Adrenal gland (tissue), 12 donors: ENCODE data around the gene STRA6. TPM values are rescaled to one million over a fixed set of nuclear protein-coding genes. Genes with fewer than 3 reads are reported as not detected.

ENCODE experiments used
- DNase-seq, 7 donors: peaks; one replicate each; pipeline ENCODE4 v3.0.0-alpha.2; 2019 to 2020
- H3K27ac ChIP-seq, 5 donors: fragments of 200-600 bp; sonication (generic) in 4 of 5; 1 replicate in 3 of 5; 2 replicates in 2 of 5; pipeline versions ENCODE4 v1.5.1 to v1.8.0; 2016 to 2020; ENCODE audit warnings: mild to moderate bottlenecking in 1 of 5
- H3K27me3 ChIP-seq: fragments of 200-600 bp; 2 replicates; pipeline ENCODE4 v1.8.0; 2021
- H3K36me3 ChIP-seq, 2 donors: fragments of 200-600 bp; replicated peaks in 1 of 2; 1 replicate in 1 of 2; 2 replicates in 1 of 2; pipeline versions ENCODE4 v1.5.1 to v1.8.0; 2018 to 2022
- H3K4me1 ChIP-seq, 2 donors: fragments of 200-600 bp; replicated peaks in 1 of 2; 1 replicate in 1 of 2; 2 replicates in 1 of 2; pipeline versions ENCODE4 v1.5.1 to v1.8.0; 2018 to 2021
- H3K4me3 ChIP-seq, 4 donors: fragments of 200-600 bp; sonication (generic) in 3 of 4; one replicate each; pipeline ENCODE4 v1.5.1; 2016 to 2018
- H3K9me3 ChIP-seq, 3 donors: fragments of 200-600 bp; sonication (generic) in 1 of 3; replicated peaks in 1 of 3; 1 replicate in 2 of 3; 2 replicates in 1 of 3; pipeline versions ENCODE4 v1.5.1 to v1.8.0; 2016 to 2021
- POLR2A ChIP-seq, 2 donors: fragments of 450-650 bp; IDR thresholded peaks; one replicate each; pipeline ENCODE4 v1.6.1; 2017; ENCODE audit warnings: antibody characterized with exemption in 2 of 2, mild to moderate bottlenecking in 2 of 2, moderate library complexity in 1 of 2
- WGBS, 4 donors: extraction: QIAGEN DNeasy Blood & Tissue Kit in 2 of 4; methylation state at CpG; one replicate each; pipeline versions ENCODE4 v1.1.5 to v1.1.7; 2013 to 2017; 5-methylcytosine and 5-hydroxymethylcytosine counted together
- intact Hi-C, 2 donors: fragments of 100-400 bp; cut with DNase I; formaldehyde crosslinking; loops; one replicate each; pipeline versions ENCODE4 v1.14.1 to v1.15.0; 2022 to 2023
- polyA plus RNA-seq, 3 donors: library from polyadenylated mRNA; stranded (reverse); fragments of 200-250 nt in 2 of 3; fragments of 350-450 nt in 1 of 3; fragmentation: Illumina TruSeq in 1 of 3; extraction: RNeasy Lipid Tissue Mini Kit (QIAGEN cat#74804) in 1 of 3; gene quantifications; one replicate each; pipeline ENCODE4 v1.2.3, GENCODE V29; 2013 to 2014
- total RNA-seq, 9 donors: library from RNA; depleted of rRNA in 4 of 9; stranded (reverse); fragments of >200 nt in 4 of 9; fragments of 120-200 nt in 1 of 9; fragmentation: NEBNext Ultra II Directional in 1 of 9; extraction: Animal tissue kit (Norgen Biotek cat#: 25700) in 1 of 9; gene quantifications; one replicate each; pipeline versions ENCODE4 v1.1.0 to v1.2.4, GENCODE V29; 2013 to 2023
- TF ChIP-seq, protein P1 (sequence below), 6 experiments: fragments of 450-650 bp in 4 of 6; fragments of 200-600 bp in 2 of 6; sonication (generic) in 1 of 6; IDR thresholded peaks; 1 replicate in 5 of 6; 2 replicates in 1 of 6; pipeline versions ENCODE4 v1.5.1 to v1.8.0; 2016 to 2021; ENCODE audit warnings: antibody characterized with exemption in 6 of 6, mild to moderate bottlenecking in 2 of 6, moderate library complexity in 1 of 6
- donor health status: healthy with polysubstance abuse.
- donor health status: Bipolar disorder and iron deficiency.
- donor health status: DM: yes; HTN: yes; CAD: no.
- donor health status: DM: no; HTN: no; CAD: no.
- donor health status: DM: no; HTN: no; CAD: no.
- donor health status: DM: yes; HTN: yes; CAD: no.

Gene STRA6
- total and polyA plus RNA-seq, 12 donors: 0.22 to 12.6 (median 3.1) TPM; not detected in 2

- Histone ChIP-seq H3K27me3 (no peaks in the 10 kb centered on the region), H3K27ac (peak overlapping the region in 4 of 5 donors; percentile 40 to 82 (median 64)), H3K4me1 (peaks cover 33 to 55% of the 10 kb centered on the region in 2 donors), H3K9me3 (no peaks in the 10 kb centered on the region), H3K36me3 (no peaks in the 10 kb centered on the region), H3K4me3 (no peak overlapping the region)
- intact Hi-C loops: no loop called here
- peak; percentile 82 to 96 (median 94) for DNase-seq
- no peak for TF ChIP-seq POLR2A (IDR thresholded peaks at IDR 0.05)
- TF ChIP-seq, protein P1, sequence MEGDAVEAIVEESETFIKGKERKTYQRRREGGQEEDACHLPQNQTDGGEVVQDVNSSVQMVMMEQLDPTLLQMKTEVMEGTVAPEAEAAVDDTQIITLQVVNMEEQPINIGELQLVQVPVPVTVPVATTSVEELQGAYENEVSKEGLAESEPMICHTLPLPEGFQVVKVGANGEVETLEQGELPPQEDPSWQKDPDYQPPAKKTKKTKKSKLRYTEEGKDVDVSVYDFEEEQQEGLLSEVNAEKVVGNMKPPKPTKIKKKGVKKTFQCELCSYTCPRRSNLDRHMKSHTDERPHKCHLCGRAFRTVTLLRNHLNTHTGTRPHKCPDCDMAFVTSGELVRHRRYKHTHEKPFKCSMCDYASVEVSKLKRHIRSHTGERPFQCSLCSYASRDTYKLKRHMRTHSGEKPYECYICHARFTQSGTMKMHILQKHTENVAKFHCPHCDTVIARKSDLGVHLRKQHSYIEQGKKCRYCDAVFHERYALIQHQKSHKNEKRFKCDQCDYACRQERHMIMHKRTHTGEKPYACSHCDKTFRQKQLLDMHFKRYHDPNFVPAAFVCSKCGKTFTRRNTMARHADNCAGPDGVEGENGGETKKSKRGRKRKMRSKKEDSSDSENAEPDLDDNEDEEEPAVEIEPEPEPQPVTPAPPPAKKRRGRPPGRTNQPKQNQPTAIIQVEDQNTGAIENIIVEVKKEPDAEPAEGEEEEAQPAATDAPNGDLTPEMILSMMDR (IDR thresholded peaks at IDR 0.05): no peak
- WGBS, 4 donors: 31 to 46% (median 38%) methylated on average over 6 to 11 of the region's 11 CpGs
These were observed 40.0 kb upstream of the STRA6 start for GRCh38 chr15:74242441-74243185.

GRCh38 chr15:74240897-74241614 is 38.5 kb upstream of the STRA6 start:
- WGBS, 4 donors: 82 to 85% (median 83%) methylated on average over 4 of the region's 4 CpGs
- Histone ChIP-seq H3K36me3 (no peaks in the 10 kb centered on the region), H3K27me3 (no peaks in the 10 kb centered on the region), H3K27ac (peak overlapping the region; percentile 22 to 82 (median 71)), H3K4me3 (no peak overlapping the region), H3K9me3 (no peaks in the 10 kb centered on the region), H3K4me1 (peaks cover 33 to 55% of the 10 kb centered on the region in 2 donors)
- DNase-seq: no peak
- TF ChIP-seq, protein P1 (IDR thresholded peaks at IDR 0.05): no peak
- no peak for TF ChIP-seq POLR2A (IDR thresholded peaks at IDR 0.05)
- intact Hi-C loops: no loop called here

DNA sequence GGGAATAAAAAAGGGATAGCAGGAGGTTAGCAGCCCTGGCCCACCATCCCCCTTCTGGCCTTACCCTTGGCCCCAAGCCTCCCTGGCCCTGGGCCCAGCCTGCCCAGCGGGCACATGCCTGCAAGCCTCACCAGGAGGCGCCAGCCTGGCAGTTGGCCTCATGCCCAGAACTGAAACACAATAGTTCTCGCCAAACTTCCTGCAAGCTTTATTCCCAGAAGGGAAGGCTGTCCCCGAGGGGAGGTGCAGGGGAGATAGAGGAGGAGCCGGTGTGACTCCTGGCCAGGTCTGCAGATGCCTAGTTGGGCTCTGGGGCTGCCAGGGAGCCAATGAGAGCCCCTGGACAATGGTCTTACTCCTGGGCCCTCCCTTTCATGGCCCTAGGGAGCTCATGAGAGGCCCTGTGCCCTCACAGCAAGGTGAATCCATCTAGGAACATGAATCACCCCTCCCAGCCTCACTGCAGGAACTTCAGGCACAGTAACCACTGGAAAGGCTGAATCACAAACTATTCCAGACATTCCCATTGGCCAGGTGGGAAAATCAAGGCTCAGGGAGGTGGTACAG is 37.5 kb upstream of the STRA6 start:
- Histone ChIP-seq H3K36me3 (no peaks in the 10 kb centered on the region), H3K9me3 (no peaks in the 10 kb centered on the region), H3K27me3 (no peaks in the 10 kb centered on the region), H3K4me1 (peaks cover 33 to 49% of the 10 kb centered on the region in 2 donors), H3K4me3 (no peak overlapping the region), H3K27ac (peak overlapping the region; percentile 22 to 82 (median 71))
- TF ChIP-seq POLR2A (IDR thresholded peaks at IDR 0.05): peak in 1 of 2 donors; percentile 25
- TF ChIP-seq, protein P1 (IDR thresholded peaks at IDR 0.05): peak; percentile 26 to 76 (median 62)
- intact Hi-C loops: no loop called here
- peak; percentile 89 to 98 (median 97) for DNase-seq
- 0 to 20% (median 9%) methylated on average over 1 to 5 of the region's 5 CpGs for WGBS, 4 donors

DNA sequence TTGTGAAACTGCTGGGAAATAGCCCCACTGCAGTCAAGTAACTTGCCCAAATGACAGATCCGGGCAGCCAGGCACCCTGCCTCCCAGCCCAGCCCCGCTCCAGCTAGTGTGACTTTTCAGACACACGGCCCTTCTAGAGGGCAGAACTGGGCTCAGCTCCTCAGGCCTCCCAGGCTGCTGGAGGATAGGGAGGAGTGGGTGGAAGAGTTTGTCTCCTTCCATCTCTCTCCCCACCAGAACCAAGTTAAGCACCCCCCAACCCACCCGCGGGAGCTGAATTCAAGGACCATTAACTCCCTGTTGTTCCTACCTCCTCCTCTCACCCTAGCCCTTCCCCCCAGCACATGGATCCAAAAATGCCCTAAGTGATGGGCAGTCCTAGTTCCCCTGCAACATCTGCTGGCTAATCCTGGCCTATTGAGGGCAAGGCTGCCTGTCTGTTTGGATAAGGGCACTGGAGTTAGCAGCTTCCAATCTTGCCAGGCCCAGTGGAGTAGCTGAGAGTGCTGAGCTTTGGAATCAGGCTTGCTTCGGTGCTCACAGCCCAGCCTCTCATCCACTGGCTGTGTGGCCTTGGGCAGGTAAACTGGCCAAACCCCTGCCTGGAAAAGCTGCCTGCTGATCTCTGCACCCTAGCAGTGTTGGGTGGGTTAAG is 36.6 kb upstream of the STRA6 start:
- 67 to 76% (median 69%) methylated on average over 4 to 6 of the region's 6 CpGs for WGBS, 4 donors

More for the DNA sequence above, 36.6 kb upstream of the STRA6 start:
- H3K36me3 ChIP-seq: no peaks in the 10 kb centered on the region
- H3K27me3 ChIP-seq: no peaks in the 10 kb centered on the region
- no peak overlapping the region for H3K4me3 ChIP-seq
- intact Hi-C loops: no loop called here
- no peak for TF ChIP-seq POLR2A (IDR thresholded peaks at IDR 0.05)
- TF ChIP-seq, protein P1 (IDR thresholded peaks at IDR 0.05): no peak
- peak in 2 of 7 donors; percentile 23 to 25 for DNase-seq
- H3K27ac ChIP-seq: peak overlapping the region in 2 of 5 donors; percentile 71 to 82
- no peaks in the 10 kb centered on the region for H3K9me3 ChIP-seq
- peaks cover 33 to 44% of the 10 kb centered on the region in 2 donors for H3K4me1 ChIP-seq
